Activated CD8-positive, alpha-beta memory T cell treated with anti-CD3 and anti-CD28 coated beads, Interleukin-2, amount 10 ng/mL, durations not matched to agents 7 days and 5 days (primary cell): Measurements from ENCODE around the gene KHDC1L. TPM values are rescaled to one million over a fixed set of nuclear protein-coding genes. Genes with fewer than 3 reads are reported as not detected.
"Not testable (repeated sequence)": the region's sequence is repeated elsewhere in the genome, so short reads cannot be mapped to it uniquely, and the experiment has no call there.

Source experiments
- ATAC-seq: fragments of 150-1000 bp; cut with Tn5 transposase; one replicate; pipeline ENCODE4 v1.10.0; 2021; ENCODE audit warnings: moderate library complexity
- CTCF ChIA-PET: fragments of 350-600 bp; sonication (Branson Sonifier 250); formaldehyde crosslinking; loops from one replicate; lab custom pipeline; 2021; ENCODE audit warnings: antibody characterized with exemption; lab: Charles Lee
- DNase-seq: peaks from one replicate; pipeline ENCODE4 v3.0.0-alpha.2; 2020
- H3K27ac Mint-ChIP-seq: one replicate; pipeline ENCODE4 v1.8.0; 2021; ENCODE audit warnings: mild to moderate bottlenecking, mixed read lengths
- H3K27me3 Mint-ChIP-seq: one replicate; pipeline ENCODE4 v1.8.0; 2021; ENCODE audit warnings: mixed read lengths
- H3K36me3 Mint-ChIP-seq: one replicate; pipeline ENCODE4 v1.8.0; 2021; ENCODE audit warnings: mild to moderate bottlenecking, mixed read lengths
- H3K4me1 Mint-ChIP-seq: one replicate; pipeline ENCODE4 v1.8.0; 2021; ENCODE audit warnings: mixed read lengths
- H3K4me3 Mint-ChIP-seq: one replicate; pipeline ENCODE4 v1.8.0; 2021; ENCODE audit warnings: mild to moderate bottlenecking, moderate library complexity, mixed read lengths
- H3K9me3 Mint-ChIP-seq: one replicate; pipeline ENCODE4 v1.8.0; 2022; ENCODE audit warnings: low read depth, mixed read lengths
- total RNA-seq, 2 experiments: library from RNA; stranded (reverse); gene quantifications; one replicate each; pipeline ENCODE4 v1.2.3, GENCODE V29; 2021

The KHDC1L gene
- total RNA-seq, 2 experiments from 2014 or later, result 0.67 TPM; not detected in 1

GRCh38 chr6:73193302-73193701 is 32.0 kb downstream of the KHDC1L start:
- H3K27ac Mint-ChIP-seq, H3K4me1 Mint-ChIP-seq, ATAC-seq, H3K9me3 Mint-ChIP-seq, H3K4me3 Mint-ChIP-seq, H3K36me3 Mint-ChIP-seq, CTCF ChIA-PET, H3K27me3 Mint-ChIP-seq, DNase-seq: not testable (repeated sequence)

- Mint-ChIP-seq H3K9me3 (no peaks in the 10 kb centered on the region), H3K27me3 (peaks cover 2% of the 10 kb centered on the region), H3K4me3 (no peak overlapping the region), H3K4me1 (peaks cover 2% of the 10 kb centered on the region), H3K36me3 (no peaks in the 10 kb centered on the region), H3K27ac (no peak overlapping the region)
- DNase-seq (no peak), ATAC-seq (no peak)
- CTCF ChIA-PET, result interaction anchor here (0.9 to 1.6 kb wide), 5 partner anchors 13 to 770 kb away, joined by 3 to 5 read pairs (median 4); partner anchors contain the start of gene KCNQ5
Measured at GRCh38 chr6:73182021-73182607, 43.2 kb downstream of the KHDC1L start.

GRCh38 chr6:73180763-73181619 is 44.3 kb downstream of the KHDC1L start:
- DNase-seq, result no peak
- no peaks in the 10 kb centered on the region for H3K36me3 Mint-ChIP-seq
- H3K27ac Mint-ChIP-seq, result no peak overlapping the region
- CTCF ChIA-PET, result no interaction called here
- no peak overlapping the region for H3K4me3 Mint-ChIP-seq
- peaks cover 2% of the 10 kb centered on the region for H3K27me3 Mint-ChIP-seq
- peak; percentile 78 for ATAC-seq
- H3K4me1 Mint-ChIP-seq, result peaks cover 2% of the 10 kb centered on the region
- no peaks in the 10 kb centered on the region for H3K9me3 Mint-ChIP-seq

DNA sequence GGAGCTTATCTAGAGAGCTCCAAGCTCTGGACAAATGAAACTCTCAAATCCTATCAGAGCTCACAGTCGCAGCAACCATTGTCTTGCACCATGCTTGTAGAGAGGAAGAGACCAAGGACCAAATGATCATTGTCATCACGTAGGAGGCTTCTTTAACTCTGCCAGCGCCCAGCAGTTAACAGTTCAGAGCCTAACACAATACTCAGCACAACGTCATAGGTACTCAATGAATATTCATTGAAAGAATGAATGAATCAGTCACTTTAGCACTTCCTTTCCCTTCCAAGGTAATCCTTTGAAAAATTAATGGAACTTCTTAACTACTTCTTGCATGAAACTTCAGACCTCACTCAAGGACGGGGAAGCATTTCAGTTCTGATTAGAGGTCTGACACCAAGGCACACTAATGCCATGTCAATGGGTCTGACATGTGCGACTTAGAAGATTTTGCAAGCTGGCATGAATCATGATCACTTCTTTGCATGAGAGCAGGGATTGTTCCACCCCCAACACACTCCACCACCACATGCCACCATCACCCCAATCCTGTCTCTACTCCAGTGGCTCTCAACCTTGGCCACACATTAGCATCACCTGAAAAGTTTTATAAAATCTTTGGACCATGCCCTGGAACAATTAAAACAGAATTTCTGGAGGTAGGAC is 45.1 kb downstream of the KHDC1L start:
- CTCF ChIA-PET, result no interaction called here
- ATAC-seq (no peak), DNase-seq (no peak)
- Mint-ChIP-seq H3K36me3 (no peaks in the 10 kb centered on the region), H3K4me1 (peaks cover 2% of the 10 kb centered on the region), H3K27me3 (peaks cover 2% of the 10 kb centered on the region), H3K27ac (no peak overlapping the region), H3K4me3 (no peak overlapping the region), H3K9me3 (no peaks in the 10 kb centered on the region)

DNA sequence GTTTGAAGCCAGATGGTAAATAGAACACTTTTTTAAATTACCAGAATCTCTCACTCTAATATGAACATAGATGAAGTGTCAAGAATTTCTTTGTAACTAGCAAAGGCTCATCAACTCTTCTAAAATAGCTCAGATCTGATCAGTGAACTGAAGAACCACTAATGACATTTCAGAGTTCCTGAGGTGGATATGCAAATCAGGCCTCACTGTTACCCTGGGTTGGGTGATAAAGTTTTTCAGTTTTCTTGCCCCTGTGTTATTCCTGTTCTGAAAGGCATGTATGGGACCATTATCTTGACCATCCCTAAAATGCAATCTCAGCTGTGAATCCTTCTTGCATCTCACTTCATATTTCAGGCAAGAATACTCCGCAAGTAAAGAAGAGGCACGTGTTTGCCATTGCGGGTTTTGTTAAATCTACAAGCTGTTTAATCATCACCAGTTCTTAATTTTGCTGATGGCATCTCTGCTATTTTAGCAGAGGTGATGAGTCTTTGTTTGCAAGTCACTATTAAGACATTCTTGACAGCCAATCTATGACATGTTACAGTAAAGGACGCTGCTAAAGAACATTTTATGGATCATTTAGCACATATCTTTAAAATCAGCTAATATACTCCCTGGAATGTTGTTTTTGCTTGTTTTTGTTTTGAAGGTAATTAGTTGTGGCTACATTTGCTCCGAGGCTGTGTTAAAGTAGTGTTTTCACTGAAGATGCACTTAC is 47.9 kb downstream of the KHDC1L start:
- H3K9me3 Mint-ChIP-seq, result no peaks in the 10 kb centered on the region
- DNase-seq, result no peak

DNA sequence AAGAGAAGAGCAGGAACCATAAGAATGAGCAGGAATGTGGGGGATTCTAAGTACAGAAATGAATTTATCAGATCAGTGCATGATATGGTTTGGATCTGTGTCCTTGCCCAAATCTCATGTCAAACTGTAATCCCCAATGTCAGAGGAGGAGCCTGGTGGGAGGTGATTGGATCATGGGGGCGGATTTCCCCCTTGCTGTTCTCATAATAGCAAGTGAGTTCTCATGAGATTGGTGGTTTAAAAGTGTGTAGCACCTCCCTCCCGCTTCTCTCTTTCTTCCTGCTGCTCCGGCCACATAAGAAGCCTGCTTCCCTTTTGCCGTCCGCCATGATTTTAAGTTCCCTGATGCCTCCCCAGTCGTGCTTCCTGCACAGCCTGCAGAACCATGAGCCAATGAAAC is 49.2 kb downstream of the KHDC1L start:
- no peak for DNase-seq
- CTCF ChIA-PET, result no interaction called here
- no peak for ATAC-seq
- Mint-ChIP-seq H3K27ac (no peak overlapping the region), H3K9me3 (no peaks in the 10 kb centered on the region), H3K36me3 (no peaks in the 10 kb centered on the region), H3K4me3 (no peak overlapping the region), H3K4me1 (peaks cover 2% of the 10 kb centered on the region), H3K27me3 (peaks cover 2% of the 10 kb centered on the region)

More for the DNA sequence above, 47.9 kb downstream of the KHDC1L start:
- Mint-ChIP-seq H3K4me1 (peaks cover 2% of the 10 kb centered on the region), H3K27ac (no peak overlapping the region), H3K4me3 (no peak overlapping the region), H3K27me3 (peaks cover 2% of the 10 kb centered on the region), H3K36me3 (no peaks in the 10 kb centered on the region)
- CTCF ChIA-PET, result no interaction called here
- no peak for ATAC-seq

DNA sequence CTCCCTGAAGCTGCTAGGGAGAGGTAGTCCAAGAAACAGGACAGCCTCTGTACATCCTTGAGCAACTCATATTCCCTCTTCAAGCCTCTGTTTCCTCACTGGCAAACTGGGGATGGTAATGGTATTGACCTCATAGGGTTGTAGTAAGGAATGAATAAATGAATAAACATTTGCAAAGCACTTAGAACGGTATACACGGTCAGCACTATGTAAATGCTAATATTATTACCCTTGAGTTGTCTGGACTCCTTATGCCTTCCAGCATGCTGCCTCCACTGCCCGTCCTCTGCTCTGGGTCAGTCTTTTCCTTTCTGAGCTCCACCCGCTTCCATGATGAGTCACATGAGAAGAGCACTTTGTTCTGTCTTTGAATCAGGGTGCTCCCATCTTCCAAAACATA is 50.6 kb downstream of the KHDC1L start:
- no peak for DNase-seq
- ATAC-seq, result no peak
- H3K27me3 Mint-ChIP-seq, result peaks cover 2% of the 10 kb centered on the region
- H3K4me1 Mint-ChIP-seq, result no peaks in the 10 kb centered on the region
- no peaks in the 10 kb centered on the region for H3K9me3 Mint-ChIP-seq
- H3K4me3 Mint-ChIP-seq, result no peak overlapping the region
- H3K27ac Mint-ChIP-seq, result no peak overlapping the region
- H3K36me3 Mint-ChIP-seq, result no peaks in the 10 kb centered on the region
- CTCF ChIA-PET, result no interaction called here

Other genes with a start within 250 kb of the KHDC1L start
- gene KHDC1, start 37.7 kb upstream of the KHDC1L start, total RNA-seq, result 10 to 100 TPM in 1 of 2 experiments, 1 to 10 TPM in 1; 9.2 to 12.5 TPM
- not detected for gene DPPA5, start 128.8 kb upstream of the KHDC1L start, total RNA-seq
- gene KHDC3L, start 137.2 kb upstream of the KHDC1L start, total RNA-seq, result not detected
- gene OOEP, start 144.4 kb upstream of the KHDC1L start, total RNA-seq, result 1 to 10 TPM in 1 of 2 experiments, under 1 TPM in 1; 0.40 to 1.1 TPM
- 1 to 10 TPM in 1 of 2 experiments, under 1 TPM in 1; 0.77 to 1.3 TPM for gene DDX43, start 169.3 kb upstream of the KHDC1L start, total RNA-seq
- gene CGAS, start 226.8 kb upstream of the KHDC1L start, total RNA-seq, result 10 to 100 TPM; 54.3 to 58.9 TPM
- gene MTO1, start 236.2 kb upstream of the KHDC1L start, total RNA-seq, result 10 to 100 TPM; 65.8 to 66.6 TPM